Upper lobe of left lung (tissue), 6 donors: Measurements from ENCODE around the gene CCDC127. TPM values are rescaled to one million over a fixed set of nuclear protein-coding genes. Genes with fewer than 3 reads are reported as not detected.

Experiments
- ATAC-seq, 2 donors: fragments of 200-7000 bp; cut with Tn5 transposase; one replicate each; pipeline ENCODE4 v1.9.1; 2022; ENCODE audit warnings: mild to moderate bottlenecking in 2 of 2, moderate library complexity in 2 of 2; ENCODE audit not compliant: low FRiP score in 2 of 2
- DNase-seq, 2 donors: peaks; one replicate each; pipeline ENCODE4 v3.0.0-alpha.2; 2019 to 2020
- H3K27ac ChIP-seq, 4 donors: fragments of 200-600 bp; sonication (generic); one replicate each; pipeline ENCODE4 v1.5.1; 2016 to 2019
- H3K27me3 ChIP-seq, 4 donors: fragments of 200-600 bp; sonication (generic); one replicate each; pipeline ENCODE4 v1.5.1; 2017 to 2019
- H3K36me3 ChIP-seq, 4 donors: fragments of 200-600 bp; sonication (generic); one replicate each; pipeline ENCODE4 v1.5.1; 2016 to 2019
- H3K4me1 ChIP-seq, 4 donors: fragments of 200-600 bp; sonication (generic); one replicate each; pipeline ENCODE4 v1.5.1; 2018 to 2019
- H3K4me3 ChIP-seq, 4 donors: fragments of 200-600 bp; sonication (generic); one replicate each; pipeline ENCODE4 v1.5.1; 2017 to 2019; ENCODE audit warnings: mild to moderate bottlenecking in 2 of 4, moderate library complexity in 1 of 4
- H3K9me3 ChIP-seq, 4 donors: fragments of 200-600 bp; sonication (generic); one replicate each; pipeline ENCODE4 v1.5.1; 2018 to 2019
- CTCF ChIP-seq, 6 experiments: fragments of 450-650 bp in 4 of 6; fragments of 200-600 bp in 2 of 6; sonication (generic) in 2 of 6; IDR thresholded peaks; one replicate each; pipeline ENCODE4 v1.5.1; 2016 to 2019; ENCODE audit warnings: antibody characterized with exemption in 6 of 6
- EP300 ChIP-seq, 4 donors: sonication (generic); formaldehyde crosslinking; IDR thresholded peaks; one replicate each; pipeline ENCODE4 v1.5.1; 2017; ENCODE audit warnings: antibody characterized with exemption in 4 of 4, control low read depth in 2 of 4
- POLR2A ChIP-seq, 4 donors: fragments of 450-650 bp; IDR thresholded peaks; one replicate each; pipeline ENCODE4 v1.5.1; 2016 to 2017; ENCODE audit warnings: antibody characterized with exemption in 4 of 4, mild to moderate bottlenecking in 2 of 4
- POLR2AphosphoS5 ChIP-seq, 2 donors: sonication (generic); formaldehyde crosslinking; IDR thresholded peaks; one replicate each; pipeline ENCODE4 v1.5.1; 2017; ENCODE audit warnings: antibody characterized with exemption in 2 of 2
- WGBS, 2 donors: methylation state at CpG; one replicate each; pipeline ENCODE4 v1.1.5; 2017 to 2018; 5-methylcytosine and 5-hydroxymethylcytosine counted together
- total RNA-seq, 6 donors: library from RNA; depleted of rRNA in 4 of 6; stranded (reverse); fragments of >200 nt in 4 of 6; gene quantifications; one replicate each; pipeline versions ENCODE4 v1.1.0 to v1.2.1, GENCODE V29; 2016 to 2021
- donor health status: DM: no; HTN: no; CAD: no; lungs with moderate emphysema.
- donor health status: DM: no; HTN: yes; CAD: no; lungs with severe emphysema.

CCDC127 gene
- total RNA-seq, 6 donors from 2014 or later = 3.1 to 8.5 (median 4.8) TPM

- H3K9me3 ChIP-seq = peaks cover 0 to 1% (median under 1%) of the 10 kb centered on the region in 4 donors
- DNase-seq = no peak
- no peaks in the 10 kb centered on the region for H3K4me1 ChIP-seq
- no peaks in the 10 kb centered on the region for H3K27me3 ChIP-seq
- H3K27ac ChIP-seq = no peak overlapping the region
- ATAC-seq = no peak
- no peak for TF ChIP-seq CTCF (IDR thresholded peaks at IDR 0.05)
- no peak for TF ChIP-seq EP300 (IDR thresholded peaks at IDR 0.05)
- TF ChIP-seq POLR2AphosphoS5 (IDR thresholded peaks at IDR 0.05) = no peak
- TF ChIP-seq POLR2A (IDR thresholded peaks at IDR 0.05) = no peak
- H3K4me3 ChIP-seq = no peak overlapping the region
- H3K36me3 ChIP-seq = no peaks in the 10 kb centered on the region
- 81 to 83% methylated on average over 8 of the region's 8 CpGs for WGBS, 2 donors
These were observed 64.7 kb downstream of the CCDC127 start for GRCh38 chr5:153256-153655.

GRCh38 chr5:152077-152476 lies 65.9 kb downstream of the CCDC127 start:
- Histone ChIP-seq H3K4me1 (no peaks in the 10 kb centered on the region), H3K36me3 (no peaks in the 10 kb centered on the region), H3K9me3 (peaks cover 11 to 13% (median 12%) of the 10 kb centered on the region in 4 donors), H3K27ac (no peak overlapping the region), H3K4me3 (no peak overlapping the region), H3K27me3 (no peaks in the 10 kb centered on the region)
- WGBS, 2 donors = 95 to 98% methylated on average over 6 of the region's 6 CpGs
- ATAC-seq (no peak), DNase-seq (no peak)
- TF ChIP-seq POLR2AphosphoS5 (IDR thresholded peaks at IDR 0.05) (no peak), POLR2A (IDR thresholded peaks at IDR 0.05) (no peak), CTCF (IDR thresholded peaks at IDR 0.05) (no peak), EP300 (IDR thresholded peaks at IDR 0.05) (no peak)

- Histone ChIP-seq H3K4me1 (no peaks in the 10 kb centered on the region), H3K9me3 (peaks cover 14 to 18% (median 16%) of the 10 kb centered on the region in 4 donors), H3K4me3 (no peak overlapping the region), H3K27ac (no peak overlapping the region), H3K36me3 (no peaks in the 10 kb centered on the region), H3K27me3 (no peaks in the 10 kb centered on the region)
- TF ChIP-seq EP300 (IDR thresholded peaks at IDR 0.05) (no peak), POLR2AphosphoS5 (IDR thresholded peaks at IDR 0.05) (no peak), POLR2A (IDR thresholded peaks at IDR 0.05) (no peak), CTCF (IDR thresholded peaks at IDR 0.05) (no peak)
- DNase-seq (no peak), ATAC-seq (no peak)
- 84 to 91% methylated on average over 4 of the region's 4 CpGs for WGBS, 2 donors
These were observed 67.2 kb downstream of the CCDC127 start for GRCh38 chr5:150746-151145.

GRCh38 chr5:149745-150485 lies 68.0 kb downstream of the CCDC127 start:
- TF ChIP-seq POLR2AphosphoS5 (IDR thresholded peaks at IDR 0.05) (no peak), EP300 (IDR thresholded peaks at IDR 0.05) (no peak), CTCF (IDR thresholded peaks at IDR 0.05) (no peak), POLR2A (IDR thresholded peaks at IDR 0.05) (no peak)
- Histone ChIP-seq H3K9me3 (peaks cover 14 to 18% (median 16%) of the 10 kb centered on the region in 4 donors), H3K27me3 (no peaks in the 10 kb centered on the region), H3K4me3 (no peak overlapping the region), H3K36me3 (no peaks in the 10 kb centered on the region), H3K27ac (no peak overlapping the region), H3K4me1 (no peaks in the 10 kb centered on the region)
- no peak for ATAC-seq
- DNase-seq = no peak
- WGBS, 2 donors = 74 to 79% methylated on average over 6 of the region's 6 CpGs

- no peaks in the 10 kb centered on the region for H3K27me3 ChIP-seq
- no peak overlapping the region for H3K4me3 ChIP-seq
- H3K9me3 ChIP-seq = peaks cover 14 to 18% (median 16%) of the 10 kb centered on the region in 4 donors
- TF ChIP-seq CTCF (IDR thresholded peaks at IDR 0.05) = no peak
- TF ChIP-seq POLR2A (IDR thresholded peaks at IDR 0.05) = no peak
- no peak for TF ChIP-seq POLR2AphosphoS5 (IDR thresholded peaks at IDR 0.05)
- TF ChIP-seq EP300 (IDR thresholded peaks at IDR 0.05) = no peak
- H3K4me1 ChIP-seq = no peaks in the 10 kb centered on the region
- ATAC-seq (no peak), DNase-seq (no peak)
- H3K27ac ChIP-seq = no peak overlapping the region
- 89 to 100% methylated on average over 1 of the region's 1 CpG for WGBS, 2 donors
- H3K36me3 ChIP-seq = no peaks in the 10 kb centered on the region
These were observed 70.2 kb downstream of the CCDC127 start for GRCh38 chr5:147751-148150.
